Measurements from ENCODE around the gene MEIS3.

- TF ChIP-seq POLR2AphosphoS5 (IDR thresholded peaks at IDR 0.05; ENCODE audit: low read depth, low read length) (no peak), TAF1 (IDR thresholded peaks at IDR 0.05; ENCODE audit: low read depth, low read length) (no peak)
These were observed 42.1 kb downstream of the MEIS3 start for GRCh38 chr19:47377208-47377701.
